IMR-90 (cell line): Measurements from ENCODE around the gene XPR1.

Experiments
- BHLHE40 ChIP-seq: fragments of 150-350 bp; IDR thresholded peaks from 2 replicates; pipeline ENCODE4 v1.6.1; 2016; ENCODE audit warnings: mild to moderate bottlenecking, low read depth, low read length
- FOS ChIP-seq: fragments of 150-350 bp; IDR thresholded peaks from 2 replicates; pipeline ENCODE4 v1.6.1; 2016; ENCODE audit warnings: low read depth, low read length
- MAFK ChIP-seq: IDR thresholded peaks from 2 replicates; pipeline ENCODE4 v1.6.1; 2012; ENCODE audit warnings: low read depth, low read length, improper control_type of control experiment
- MXI1 ChIP-seq: IDR thresholded peaks from 2 replicates; pipeline ENCODE4 v1.6.1; 2012; ENCODE audit warnings: low read depth, mild to moderate bottlenecking, low read length, moderate library complexity, borderline replicate concordance
- POLR2A ChIP-seq: IDR thresholded peaks from 2 replicates; pipeline ENCODE4 v1.6.1; 2012; ENCODE audit warnings: mild to moderate bottlenecking, low read depth, low read length
- RAD21 ChIP-seq: IDR thresholded peaks from 2 replicates; pipeline ENCODE4 v1.6.1; 2012; ENCODE audit warnings: low read length, improper control_type of control experiment
- RCOR1 ChIP-seq: IDR thresholded peaks from 2 replicates; pipeline ENCODE4 v1.6.1; 2012; ENCODE audit warnings: mild to moderate bottlenecking, low read length, improper control_type of control experiment; ENCODE audit not compliant: insufficient replicate concordance
- TF ChIP-seq, protein P1 (sequence below): conservative IDR thresholded peaks from 2 replicates; pipeline ENCODE4 v1.5.1; 2012; ENCODE audit warnings: mild to moderate bottlenecking, low read depth, low read length, improper control_type of control experiment

DNA sequence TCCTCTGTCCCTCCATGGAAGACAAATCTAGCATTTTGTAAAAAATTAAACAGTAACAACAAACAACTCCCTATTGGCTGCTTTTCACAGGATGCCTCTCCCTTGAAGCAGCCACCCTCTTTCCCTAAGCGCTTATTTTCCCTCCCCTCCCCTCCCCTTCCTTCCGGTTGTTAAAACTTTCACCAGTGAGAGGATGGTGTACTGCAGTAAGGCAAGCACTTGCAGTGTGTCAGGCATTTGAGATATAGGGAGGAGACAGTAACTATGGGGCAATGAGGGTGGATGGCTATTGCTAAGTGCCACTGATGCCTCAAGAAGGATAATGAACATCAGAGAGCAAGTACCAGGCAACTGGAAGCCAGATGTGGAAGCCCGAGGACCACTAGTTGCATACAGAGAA, 261.8 kb downstream of the XPR1 start:
- TF ChIP-seq, protein P1, sequence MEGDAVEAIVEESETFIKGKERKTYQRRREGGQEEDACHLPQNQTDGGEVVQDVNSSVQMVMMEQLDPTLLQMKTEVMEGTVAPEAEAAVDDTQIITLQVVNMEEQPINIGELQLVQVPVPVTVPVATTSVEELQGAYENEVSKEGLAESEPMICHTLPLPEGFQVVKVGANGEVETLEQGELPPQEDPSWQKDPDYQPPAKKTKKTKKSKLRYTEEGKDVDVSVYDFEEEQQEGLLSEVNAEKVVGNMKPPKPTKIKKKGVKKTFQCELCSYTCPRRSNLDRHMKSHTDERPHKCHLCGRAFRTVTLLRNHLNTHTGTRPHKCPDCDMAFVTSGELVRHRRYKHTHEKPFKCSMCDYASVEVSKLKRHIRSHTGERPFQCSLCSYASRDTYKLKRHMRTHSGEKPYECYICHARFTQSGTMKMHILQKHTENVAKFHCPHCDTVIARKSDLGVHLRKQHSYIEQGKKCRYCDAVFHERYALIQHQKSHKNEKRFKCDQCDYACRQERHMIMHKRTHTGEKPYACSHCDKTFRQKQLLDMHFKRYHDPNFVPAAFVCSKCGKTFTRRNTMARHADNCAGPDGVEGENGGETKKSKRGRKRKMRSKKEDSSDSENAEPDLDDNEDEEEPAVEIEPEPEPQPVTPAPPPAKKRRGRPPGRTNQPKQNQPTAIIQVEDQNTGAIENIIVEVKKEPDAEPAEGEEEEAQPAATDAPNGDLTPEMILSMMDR = no peak
- TF ChIP-seq RAD21 (no peak), MAFK (no peak), POLR2A (no peak), RCOR1 (no peak), MXI1 (no peak), BHLHE40 (no peak), FOS (no peak)
